HUES48 (cell line): ENCODE results near the gene ZNF577.
A peak's percentile ranks its signal among the peaks of the same experiment; 100 is the strongest.

Experiments used
- H3K27ac ChIP-seq: one replicate; pipeline ENCODE4 v1.7.0; 2013; ENCODE audit warnings: low read depth, low read length, inconsistent platforms
- H3K27me3 ChIP-seq: 2 replicates; pipeline ENCODE4 v1.6.1; 2013; ENCODE audit warnings: mild to moderate bottlenecking, low read length; ENCODE audit not compliant: control insufficient read depth, insufficient read depth
- H3K36me3 ChIP-seq: 2 replicates; pipeline ENCODE4 v1.6.1; 2013; ENCODE audit warnings: low read length; ENCODE audit not compliant: control insufficient read depth, insufficient read depth
- H3K4me1 ChIP-seq: 2 replicates; pipeline ENCODE4 v1.6.1; 2013; ENCODE audit warnings: mild to moderate bottlenecking, low read length; ENCODE audit not compliant: control insufficient read depth, insufficient read depth
- H3K4me3 ChIP-seq: 2 replicates; pipeline ENCODE4 v1.5.1; 2013; ENCODE audit warnings: mild to moderate bottlenecking, low read depth, low read length
- H3K9ac ChIP-seq: 2 replicates; pipeline ENCODE4 v1.6.1; 2013; ENCODE audit warnings: mild to moderate bottlenecking, low read depth, low read length, moderate library complexity
- H3K9me3 ChIP-seq: 2 replicates; pipeline ENCODE4 v1.6.1; 2013; ENCODE audit warnings: low read length; ENCODE audit not compliant: control insufficient read depth, insufficient read depth

ZNF577 gene

DNA sequence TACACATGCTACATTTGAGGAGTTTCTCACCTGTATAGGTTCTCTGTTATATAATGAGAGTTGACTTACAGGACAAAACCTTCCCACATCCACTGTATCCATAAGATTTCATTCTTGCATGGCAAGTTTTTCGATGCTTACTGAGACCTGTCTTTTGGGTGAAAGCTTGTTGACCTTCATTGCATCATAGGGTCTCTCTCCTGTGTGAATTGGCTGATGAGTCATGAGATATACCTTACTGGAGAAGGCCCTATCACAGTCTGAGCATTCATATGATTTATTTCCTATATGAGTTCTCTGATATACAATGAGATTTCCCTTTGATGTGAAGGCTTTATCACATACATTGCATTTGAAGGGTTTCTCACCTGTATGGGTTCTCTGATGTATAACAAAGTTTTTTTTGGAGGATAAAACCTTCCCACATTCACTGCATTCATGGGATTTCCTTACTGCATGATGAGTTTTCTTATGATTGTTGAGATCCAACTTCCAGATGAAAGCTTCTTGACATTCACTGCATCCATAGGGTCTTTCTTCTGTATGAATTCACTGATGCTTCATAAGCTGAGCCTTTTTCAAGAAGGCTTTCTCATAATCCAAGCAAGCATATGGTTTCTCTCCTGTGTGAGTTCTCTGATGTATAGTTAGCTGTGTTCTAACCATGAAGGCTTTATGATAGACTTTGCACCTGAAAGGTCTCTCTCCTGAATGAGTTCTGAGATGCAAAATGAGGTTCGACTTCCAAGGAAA is 25.7 kb downstream of the ZNF577 start:
- H3K27ac ChIP-seq, result no peak overlapping the region
- peaks cover 70% of the 10 kb centered on the region for H3K36me3 ChIP-seq
- no peak overlapping the region for H3K9ac ChIP-seq
- no peaks in the 10 kb centered on the region for H3K4me1 ChIP-seq
- H3K27me3 ChIP-seq, result no peaks in the 10 kb centered on the region
- H3K4me3 ChIP-seq, result peak overlapping the region; percentile 22; the same call in 1 of the 2 replicates
- peaks cover 95% of the 10 kb centered on the region for H3K9me3 ChIP-seq

DNA sequence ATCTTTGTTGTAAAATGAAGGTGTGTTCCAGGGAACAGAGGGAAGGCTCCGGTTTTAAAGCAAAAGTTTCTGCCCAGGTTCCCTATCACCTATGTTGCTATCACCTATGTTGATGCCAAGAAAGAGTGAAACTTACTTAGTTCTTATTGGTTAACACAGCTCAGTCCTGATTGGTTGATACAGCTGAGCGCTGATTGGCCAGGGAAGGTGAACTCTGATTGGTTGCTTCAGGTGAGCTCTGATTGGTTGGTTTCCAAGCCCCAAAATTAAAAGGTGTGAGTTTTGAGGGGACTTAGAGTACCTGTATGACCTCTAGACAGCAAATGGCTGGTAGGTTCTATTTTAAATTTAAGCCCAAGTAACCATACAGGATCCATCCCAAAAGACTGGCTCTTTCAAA is 50.6 kb downstream of the ZNF577 start:
- no peak overlapping the region for H3K27ac ChIP-seq
- no peak overlapping the region for H3K4me3 ChIP-seq
- H3K27me3 ChIP-seq, result no peaks in the 10 kb centered on the region
- no peaks in the 10 kb centered on the region for H3K4me1 ChIP-seq
- H3K36me3 ChIP-seq, result no peaks in the 10 kb centered on the region
- peaks cover 45% of the 10 kb centered on the region for H3K9me3 ChIP-seq
- no peak overlapping the region for H3K9ac ChIP-seq

DNA sequence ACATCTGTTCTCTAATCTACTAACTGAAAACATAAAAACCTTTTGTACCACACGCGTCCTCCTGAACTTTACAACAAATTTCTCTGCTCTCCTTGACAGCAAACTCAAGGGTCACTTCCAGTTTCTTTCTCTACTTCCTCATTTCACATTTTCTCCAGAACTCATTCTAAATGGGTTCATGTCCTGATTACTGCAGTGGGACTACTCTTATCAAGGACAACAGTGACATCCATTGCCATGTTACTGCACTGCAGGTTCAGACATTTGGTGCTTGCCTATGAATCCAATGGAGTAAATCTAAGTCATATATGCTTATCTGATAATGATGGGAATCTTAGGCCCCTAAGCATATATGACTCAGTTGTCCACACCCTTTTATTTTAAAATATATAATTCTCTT is 57.5 kb downstream of the ZNF577 start:
- H3K9me3 ChIP-seq, result peaks cover 72% of the 10 kb centered on the region
- H3K27me3 ChIP-seq, result no peaks in the 10 kb centered on the region
- no peak overlapping the region for H3K27ac ChIP-seq
- no peaks in the 10 kb centered on the region for H3K36me3 ChIP-seq
- no peak overlapping the region for H3K9ac ChIP-seq
- no peak overlapping the region for H3K4me3 ChIP-seq
- H3K4me1 ChIP-seq, result no peaks in the 10 kb centered on the region

DNA sequence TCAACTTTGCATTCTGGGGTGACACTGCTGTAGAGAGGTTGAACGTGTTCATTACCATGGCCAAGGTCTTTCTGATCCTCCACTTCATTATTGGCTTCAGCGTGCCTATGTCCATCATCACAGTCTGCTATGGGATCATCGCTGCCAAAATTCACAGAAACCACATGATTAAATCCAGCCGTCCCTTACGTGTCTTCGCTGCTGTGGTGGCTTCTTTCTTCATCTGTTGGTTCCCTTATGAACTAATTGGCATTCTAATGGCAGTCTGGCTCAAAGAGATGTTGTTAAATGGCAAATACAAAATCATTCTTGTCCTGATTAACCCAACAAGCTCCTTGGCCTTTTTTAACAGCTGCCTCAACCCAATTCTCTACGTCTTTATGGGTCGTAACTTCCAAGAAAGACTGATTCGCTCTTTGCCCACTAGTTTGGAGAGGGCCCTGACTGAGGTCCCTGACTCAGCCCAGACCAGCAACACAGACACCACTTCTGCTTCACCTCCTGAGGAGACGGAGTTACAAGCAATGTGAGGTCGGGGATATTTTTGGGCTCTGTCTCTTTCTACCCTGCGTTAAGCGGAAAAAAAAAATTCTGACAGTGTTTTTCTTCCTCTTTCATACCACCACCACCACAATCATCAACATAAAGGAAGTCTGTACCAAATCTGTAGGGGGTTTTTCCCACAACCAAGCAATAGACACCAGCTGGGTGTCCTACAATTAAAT is 63.3 kb downstream of the ZNF577 start:
- Histone ChIP-seq H3K9me3 (peaks cover 50% of the 10 kb centered on the region), H3K27ac (no peak overlapping the region), H3K36me3 (no peaks in the 10 kb centered on the region), H3K4me3 (no peak overlapping the region), H3K9ac (no peak overlapping the region), H3K27me3 (no peaks in the 10 kb centered on the region), H3K4me1 (peaks cover 5% of the 10 kb centered on the region; the same call in 1 of the 2 replicates)

DNA sequence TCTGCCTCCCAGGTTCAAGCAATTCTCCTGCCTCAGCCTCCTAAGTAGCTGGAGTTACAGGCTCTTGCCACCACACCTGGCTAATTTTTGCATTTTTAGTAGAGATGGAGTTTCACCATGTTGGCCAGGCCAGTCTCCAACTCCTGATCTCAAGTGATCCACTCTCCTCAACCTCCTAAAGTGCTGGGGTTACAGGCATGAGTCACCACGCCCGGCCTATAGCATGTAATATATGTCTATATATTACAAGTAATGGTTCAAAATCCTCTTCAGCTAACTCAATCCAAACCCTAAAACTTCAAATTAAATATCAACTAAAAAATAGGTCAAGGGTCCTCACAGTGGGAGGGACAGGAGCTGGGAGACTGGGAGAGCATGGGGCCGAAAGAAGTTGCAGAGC is 64.8 kb downstream of the ZNF577 start:
- no peak overlapping the region for H3K4me3 ChIP-seq
- no peak overlapping the region for H3K9ac ChIP-seq
- peaks cover 5% of the 10 kb centered on the region; the same call in 1 of the 2 replicates for H3K4me1 ChIP-seq
- H3K27me3 ChIP-seq, result no peaks in the 10 kb centered on the region
- H3K27ac ChIP-seq, result no peak overlapping the region
- H3K9me3 ChIP-seq, result peaks cover 42% of the 10 kb centered on the region
- no peaks in the 10 kb centered on the region for H3K36me3 ChIP-seq

DNA sequence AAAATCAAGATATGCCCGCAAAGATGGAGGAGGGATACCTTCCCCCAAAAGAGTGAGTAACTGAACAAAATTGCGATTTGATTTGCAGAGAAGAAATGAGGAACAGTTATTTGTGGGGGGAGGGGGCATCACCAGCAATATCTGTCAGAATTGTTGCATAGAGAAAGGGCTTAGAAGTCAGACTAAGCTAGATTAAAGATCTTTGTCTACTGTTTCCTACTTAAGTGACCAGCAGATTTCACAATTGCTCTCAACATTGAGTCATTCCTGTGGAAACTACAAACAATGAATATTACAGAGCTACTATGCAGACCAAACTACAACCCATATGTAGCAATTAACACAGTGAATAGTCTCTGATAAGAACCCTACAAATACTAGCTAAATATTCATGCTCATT is 65.4 kb downstream of the ZNF577 start:
- H3K27ac ChIP-seq, result no peak overlapping the region
- peaks cover 36% of the 10 kb centered on the region for H3K9me3 ChIP-seq
- H3K4me1 ChIP-seq, result peaks cover 5% of the 10 kb centered on the region; the same call in 1 of the 2 replicates
- H3K27me3 ChIP-seq, result no peaks in the 10 kb centered on the region
- H3K36me3 ChIP-seq, result no peaks in the 10 kb centered on the region
- no peak overlapping the region for H3K4me3 ChIP-seq
- no peak overlapping the region for H3K9ac ChIP-seq

DNA sequence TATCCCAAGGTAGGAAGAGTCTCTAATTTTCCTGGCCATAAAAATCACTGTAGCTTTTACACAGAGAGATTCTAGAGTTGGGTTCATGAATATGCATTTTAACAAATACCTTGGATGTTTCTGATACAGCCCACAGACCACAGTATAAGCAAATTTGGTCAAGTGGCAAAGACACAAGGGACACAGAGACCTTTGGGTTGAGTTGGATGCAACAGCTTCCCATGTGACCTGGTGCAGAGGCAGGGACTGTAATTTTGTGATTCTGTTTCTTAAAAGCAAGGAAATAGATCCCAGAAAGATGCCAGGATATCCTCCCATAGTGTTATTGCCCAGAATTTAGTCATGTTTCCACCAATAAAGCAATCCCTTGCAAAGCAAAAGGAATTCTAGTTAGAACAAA is 65.8 kb downstream of the ZNF577 start:
- peaks cover 36% of the 10 kb centered on the region for H3K9me3 ChIP-seq
- H3K4me1 ChIP-seq, result peaks cover 5% of the 10 kb centered on the region; the same call in 1 of the 2 replicates
- no peaks in the 10 kb centered on the region for H3K36me3 ChIP-seq
- H3K9ac ChIP-seq, result no peak overlapping the region
- no peak overlapping the region for H3K27ac ChIP-seq
- no peak overlapping the region for H3K4me3 ChIP-seq
- no peaks in the 10 kb centered on the region for H3K27me3 ChIP-seq

DNA sequence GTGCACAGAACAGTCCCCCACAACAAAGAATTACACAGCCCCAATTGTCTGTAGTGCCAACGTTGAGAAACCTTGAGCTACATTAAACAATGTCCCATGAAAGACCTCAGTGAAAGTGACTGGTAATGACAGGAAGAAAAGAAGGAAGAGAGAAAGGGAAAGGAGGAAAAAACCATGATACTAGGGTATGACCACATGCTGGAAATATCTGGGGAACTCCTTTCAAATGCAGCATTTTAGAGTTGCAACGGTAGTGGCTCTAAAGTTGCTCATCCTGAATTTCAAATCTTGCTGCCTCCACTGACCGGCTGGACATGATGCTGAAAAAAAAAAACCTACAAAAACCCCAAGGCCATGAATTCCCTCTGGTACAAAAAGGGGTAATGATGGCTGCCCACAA is 66.3 kb downstream of the ZNF577 start:
- no peaks in the 10 kb centered on the region for H3K36me3 ChIP-seq

More for the DNA sequence above, 66.3 kb downstream of the ZNF577 start:
- Histone ChIP-seq H3K9me3 (peaks cover 36% of the 10 kb centered on the region), H3K27ac (no peak overlapping the region), H3K4me1 (peaks cover 5% of the 10 kb centered on the region; the same call in 1 of the 2 replicates), H3K9ac (no peak overlapping the region), H3K4me3 (no peak overlapping the region), H3K27me3 (no peaks in the 10 kb centered on the region)
